Vagina (tissue), 2 donors: ENCODE measurements around the gene CAMP. TPM values are rescaled to one million over a fixed set of nuclear protein-coding genes. Genes with fewer than 3 reads are reported as not detected.

Experiments used
- DNase-seq, 2 donors: peaks; one replicate each; pipeline ENCODE4 v3.0.0-alpha.2; 2017; ENCODE audit errors: extremely low spot score in 2 of 2
- H3K27ac ChIP-seq: fragments of 200-600 bp; sonication (generic); one replicate; pipeline ENCODE4 v1.5.1; 2019
- H3K27me3 ChIP-seq: fragments of 200-600 bp; sonication (generic); one replicate; pipeline ENCODE4 v1.5.1; 2019
- H3K36me3 ChIP-seq, 2 donors: fragments of 200-600 bp; sonication (generic); one replicate each; pipeline ENCODE4 v1.5.1; 2017 to 2019
- H3K4me1 ChIP-seq: fragments of 200-600 bp; sonication (generic); one replicate; pipeline ENCODE4 v1.5.1; 2019
- H3K4me3 ChIP-seq, 2 donors: fragments of 200-600 bp; sonication (generic); 1 replicate in 1 of 2; 2 replicates in 1 of 2; pipeline ENCODE4 v1.5.1; 2016 to 2019
- H3K9me3 ChIP-seq: fragments of 200-600 bp; sonication (generic); one replicate; pipeline ENCODE4 v1.5.1; 2019
- CTCF ChIP-seq, 3 experiments: fragments of 450-650 bp in 2 of 3; fragments of 200-600 bp in 1 of 3; sonication (generic) in 1 of 3; IDR thresholded peaks; one replicate each; pipeline ENCODE4 v1.5.1; 2017 to 2019; ENCODE audit warnings: antibody characterized with exemption in 3 of 3, mild to moderate bottlenecking in 2 of 3, moderate library complexity in 2 of 3
- POLR2A ChIP-seq, 2 donors: fragments of 450-650 bp; IDR thresholded peaks; one replicate each; pipeline ENCODE4 v1.6.1; 2017; ENCODE audit warnings: antibody characterized with exemption in 2 of 2, mild to moderate bottlenecking in 2 of 2, moderate library complexity in 2 of 2
- POLR2AphosphoS5 ChIP-seq, 2 donors: sonication (generic); formaldehyde crosslinking; IDR thresholded peaks; one replicate each; pipeline ENCODE4 v1.9.0; 2017; ENCODE audit warnings: antibody characterized with exemption in 2 of 2, mild to moderate bottlenecking in 2 of 2, low read depth in 1 of 2; ENCODE audit not compliant: insufficient read depth in 1 of 2
- intact Hi-C: fragments of 100-400 bp; cut with DNase I; formaldehyde crosslinking; loops from one replicate; pipeline ENCODE4 v1.15.1; 2023
- total RNA-seq: library from RNA; depleted of rRNA; stranded (reverse); fragments of >200 nt; gene quantifications from one replicate; pipeline ENCODE4 v1.2.3, GENCODE V29; 2016

The CAMP gene
- total RNA-seq, 1 donor from 2014 or later, result not detected

- H3K27me3 ChIP-seq, result no peaks in the 10 kb centered on the region
- H3K4me3 ChIP-seq, result no peak overlapping the region
- peaks cover 35% of the 10 kb centered on the region for H3K4me1 ChIP-seq
- H3K27ac ChIP-seq, result no peak overlapping the region
- DNase-seq, result no peak
- TF ChIP-seq CTCF (IDR thresholded peaks at IDR 0.05) (no peak), POLR2AphosphoS5 (IDR thresholded peaks at IDR 0.05; ENCODE audit: insufficient read depth in 1 of 2, low read depth in 1 of 2) (no peak), POLR2A (IDR thresholded peaks at IDR 0.05) (no peak)
- no peaks in the 10 kb centered on the region for H3K36me3 ChIP-seq
- no peaks in the 10 kb centered on the region for H3K9me3 ChIP-seq
- intact Hi-C loops, result no loop called here
Observed at GRCh38 chr3:48218537-48218936, 4.8 kb upstream of the CAMP start.

- Histone ChIP-seq H3K27ac (no peak overlapping the region), H3K9me3 (no peaks in the 10 kb centered on the region), H3K36me3 (no peaks in the 10 kb centered on the region), H3K4me3 (no peak overlapping the region), H3K27me3 (no peaks in the 10 kb centered on the region), H3K4me1 (peaks cover 33% of the 10 kb centered on the region)
- DNase-seq, result no peak
- intact Hi-C loops, result no loop called here
- TF ChIP-seq POLR2AphosphoS5 (IDR thresholded peaks at IDR 0.05; ENCODE audit: insufficient read depth in 1 of 2, low read depth in 1 of 2), result no peak
- TF ChIP-seq POLR2A (IDR thresholded peaks at IDR 0.05), result no peak
- no peak for TF ChIP-seq CTCF (IDR thresholded peaks at IDR 0.05)
Observed at GRCh38 chr3:48219543-48219942, 3.8 kb upstream of the CAMP start.

GRCh38 chr3:48220746-48221145 is 2.5 kb upstream of the CAMP start:
- no peaks in the 10 kb centered on the region for H3K36me3 ChIP-seq

GRCh38 chr3:48225587-48225986 is 2.3 kb downstream of the CAMP start:
- Histone ChIP-seq H3K9me3 (no peaks in the 10 kb centered on the region), H3K27me3 (no peaks in the 10 kb centered on the region), H3K4me3 (no peak overlapping the region), H3K4me1 (peaks cover 6% of the 10 kb centered on the region), H3K36me3 (no peaks in the 10 kb centered on the region), H3K27ac (no peak overlapping the region)
- intact Hi-C loops, result no loop called here
- no peak for DNase-seq
- TF ChIP-seq CTCF (IDR thresholded peaks at IDR 0.05) (no peak), POLR2AphosphoS5 (IDR thresholded peaks at IDR 0.05; ENCODE audit: insufficient read depth in 1 of 2, low read depth in 1 of 2) (no peak), POLR2A (IDR thresholded peaks at IDR 0.05) (no peak)

More at GRCh38 chr3:48220746-48221145, 2.5 kb upstream of the CAMP start:
- intact Hi-C loops, result no loop called here
- Histone ChIP-seq H3K9me3 (no peaks in the 10 kb centered on the region), H3K27ac (no peak overlapping the region), H3K27me3 (no peaks in the 10 kb centered on the region), H3K4me1 (peaks cover 21% of the 10 kb centered on the region), H3K4me3 (no peak overlapping the region)
- no peak for DNase-seq
- TF ChIP-seq POLR2A (IDR thresholded peaks at IDR 0.05) (no peak), POLR2AphosphoS5 (IDR thresholded peaks at IDR 0.05; ENCODE audit: insufficient read depth in 1 of 2, low read depth in 1 of 2) (no peak), CTCF (IDR thresholded peaks at IDR 0.05) (no peak)

- H3K4me1 ChIP-seq, result peaks cover 6% of the 10 kb centered on the region
- no peaks in the 10 kb centered on the region for H3K9me3 ChIP-seq
- no peaks in the 10 kb centered on the region for H3K27me3 ChIP-seq
- TF ChIP-seq POLR2AphosphoS5 (IDR thresholded peaks at IDR 0.05; ENCODE audit: insufficient read depth in 1 of 2, low read depth in 1 of 2) (no peak), CTCF (IDR thresholded peaks at IDR 0.05) (no peak), POLR2A (IDR thresholded peaks at IDR 0.05) (no peak)
- H3K27ac ChIP-seq, result no peak overlapping the region
- DNase-seq, result no peak
- no peaks in the 10 kb centered on the region for H3K36me3 ChIP-seq
- intact Hi-C loops, result no loop called here
- no peak overlapping the region for H3K4me3 ChIP-seq
Observed at GRCh38 chr3:48226939-48227338, 3.6 kb downstream of the CAMP start.
